Rectal smooth muscle tissue (tissue), 1 donor: ENCODE measurements around the gene KRT38.

Experiments used
- H3K27ac ChIP-seq: one replicate; pipeline ENCODE4 v1.7.0; 2013; ENCODE audit warnings: low read depth, low read length, inconsistent platforms
- H3K27me3 ChIP-seq: one replicate; pipeline ENCODE4 v1.7.0; 2013; ENCODE audit warnings: low read length; ENCODE audit not compliant: control insufficient read depth, insufficient read depth
- H3K36me3 ChIP-seq: one replicate; pipeline ENCODE4 v1.7.0; 2013; ENCODE audit warnings: low read length; ENCODE audit not compliant: control insufficient read depth, insufficient read depth
- H3K4me1 ChIP-seq: one replicate; pipeline ENCODE4 v1.7.0; 2013; ENCODE audit warnings: low read length; ENCODE audit not compliant: control insufficient read depth, insufficient read depth
- H3K4me3 ChIP-seq: one replicate; pipeline ENCODE4 v1.7.0; 2013; ENCODE audit warnings: low read length
- H3K9ac ChIP-seq: one replicate; pipeline ENCODE4 v1.7.0; 2013; ENCODE audit warnings: low read length

Gene KRT38

DNA sequence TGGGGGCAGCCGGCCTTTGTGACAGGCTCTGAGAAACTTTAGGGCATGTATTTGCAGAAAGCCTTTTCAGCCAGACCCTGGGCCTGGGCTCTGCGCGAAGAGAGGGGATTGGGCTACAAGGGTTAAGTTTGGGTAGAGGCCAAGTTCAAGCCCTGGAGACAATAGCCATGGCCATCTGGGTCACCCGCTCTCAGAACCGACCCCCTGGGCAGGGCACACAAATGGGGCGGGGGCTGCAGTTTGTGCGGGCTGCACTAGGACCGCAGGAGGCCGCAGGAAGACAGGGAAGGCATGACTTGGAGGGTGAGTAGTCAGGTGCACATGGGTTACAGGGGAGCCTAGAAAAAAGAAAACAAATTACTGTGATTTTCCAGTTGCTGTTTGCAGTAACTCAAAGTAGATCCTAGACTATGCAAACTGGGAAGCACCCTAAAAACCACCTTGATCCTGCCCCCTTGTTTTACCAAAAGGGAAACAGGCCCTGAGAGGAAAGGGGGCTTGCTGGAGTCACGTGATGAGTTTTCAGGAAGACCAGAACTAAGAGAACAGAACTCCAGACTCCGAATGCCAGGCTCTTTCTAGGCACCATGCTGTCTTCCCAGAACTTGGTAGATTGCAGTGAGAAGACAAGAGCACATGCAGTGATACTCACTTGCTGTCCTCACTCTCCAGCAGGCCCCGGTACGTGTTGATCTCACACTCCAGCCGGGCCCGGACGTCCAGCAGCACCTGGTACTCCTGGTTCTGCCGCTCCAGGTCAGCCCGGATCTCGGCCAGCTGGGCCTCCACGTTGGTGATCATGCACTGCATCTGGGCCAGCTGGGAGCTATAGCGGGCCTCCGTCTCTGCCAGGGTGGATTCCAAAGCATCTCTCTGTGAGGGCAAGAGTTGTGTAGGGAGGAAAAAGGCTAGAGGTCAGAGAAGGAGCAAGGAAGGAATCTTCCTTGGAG, 36.4 kb upstream of the KRT38 start:
- no peak overlapping the region for H3K4me3 ChIP-seq
- H3K27ac ChIP-seq: no peak overlapping the region
- H3K9ac ChIP-seq: no peak overlapping the region
- no peaks in the 10 kb centered on the region for H3K27me3 ChIP-seq
- H3K4me1 ChIP-seq: no peaks in the 10 kb centered on the region
- no peaks in the 10 kb centered on the region for H3K36me3 ChIP-seq

DNA sequence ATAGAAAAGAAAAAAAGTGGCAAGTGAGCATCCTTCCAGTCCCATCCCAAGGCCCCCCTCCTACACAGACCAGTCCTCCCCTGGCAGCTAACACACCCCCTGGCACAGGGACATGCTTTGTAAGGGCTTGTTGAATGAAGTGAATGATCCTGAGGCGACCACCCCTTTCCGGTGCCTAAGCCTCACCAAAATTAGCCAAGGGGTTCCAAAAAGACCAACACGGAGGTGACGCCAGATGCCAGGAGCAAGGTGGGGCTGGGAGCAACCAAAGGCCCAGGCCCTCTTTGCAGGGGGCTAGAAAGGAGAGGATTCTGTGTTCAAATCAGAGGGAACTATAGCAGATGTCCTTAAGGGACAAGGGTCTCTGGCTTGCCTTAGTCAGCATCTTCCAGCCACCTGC, 34.6 kb upstream of the KRT38 start:
- H3K9ac ChIP-seq: no peak overlapping the region
- H3K4me3 ChIP-seq: no peak overlapping the region
- no peaks in the 10 kb centered on the region for H3K36me3 ChIP-seq
- H3K4me1 ChIP-seq: no peaks in the 10 kb centered on the region
- H3K27me3 ChIP-seq: no peaks in the 10 kb centered on the region
- H3K27ac ChIP-seq: no peak overlapping the region

DNA sequence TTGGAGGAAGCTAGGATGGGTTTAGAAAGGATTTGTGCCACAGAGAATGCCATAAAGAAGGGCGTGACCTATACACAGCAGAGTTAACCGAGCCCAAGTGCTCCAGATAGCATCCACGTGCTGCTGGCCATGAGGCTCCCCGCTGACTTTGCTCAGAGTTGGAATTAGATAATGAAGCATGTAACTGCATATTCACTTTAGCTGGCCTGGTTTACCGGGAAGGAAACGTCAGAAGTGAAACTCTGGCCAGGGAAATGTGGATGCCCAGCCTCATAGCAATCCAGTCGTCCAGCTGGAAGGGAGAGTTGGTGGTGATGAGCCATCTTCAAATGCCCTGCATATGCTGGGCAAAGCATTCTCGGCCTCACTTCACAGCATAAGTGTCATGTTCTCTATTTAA, 34.1 kb upstream of the KRT38 start:
- no peak overlapping the region for H3K27ac ChIP-seq
- no peak overlapping the region for H3K9ac ChIP-seq
- H3K4me3 ChIP-seq: no peak overlapping the region
- H3K36me3 ChIP-seq: no peaks in the 10 kb centered on the region
- no peaks in the 10 kb centered on the region for H3K27me3 ChIP-seq
- H3K4me1 ChIP-seq: no peaks in the 10 kb centered on the region

GRCh38 chr17:41468346-41468745, 27.6 kb upstream of the KRT38 start:
- H3K9ac ChIP-seq: no peak overlapping the region
- no peak overlapping the region for H3K4me3 ChIP-seq
- no peaks in the 10 kb centered on the region for H3K36me3 ChIP-seq
- H3K27ac ChIP-seq: no peak overlapping the region
- no peaks in the 10 kb centered on the region for H3K4me1 ChIP-seq
- H3K27me3 ChIP-seq: no peaks in the 10 kb centered on the region

DNA sequence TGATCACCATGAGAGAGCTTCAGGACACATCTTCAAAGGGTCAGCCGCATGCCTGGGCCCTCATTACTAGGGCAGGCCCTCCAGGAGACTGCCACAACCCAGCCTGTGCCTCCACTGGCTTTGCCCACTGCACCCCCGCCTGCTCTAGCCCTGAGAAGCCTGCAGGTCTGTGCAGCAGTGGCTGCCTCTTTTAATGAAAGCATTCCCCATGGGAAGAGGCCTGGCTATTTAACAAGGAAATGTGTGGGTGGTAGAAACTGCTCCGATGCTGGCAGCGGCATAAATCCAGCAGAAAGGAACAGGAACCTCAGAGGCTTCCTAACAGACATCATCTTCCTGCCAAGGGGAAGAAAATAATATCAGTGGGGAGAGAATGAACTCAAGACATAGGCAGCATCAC, 26.8 kb upstream of the KRT38 start:
- H3K36me3 ChIP-seq: no peaks in the 10 kb centered on the region
- no peak overlapping the region for H3K4me3 ChIP-seq
- no peak overlapping the region for H3K27ac ChIP-seq
- no peaks in the 10 kb centered on the region for H3K4me1 ChIP-seq
- no peaks in the 10 kb centered on the region for H3K27me3 ChIP-seq
- H3K9ac ChIP-seq: no peak overlapping the region

GRCh38 chr17:41466988-41467387, 26.2 kb upstream of the KRT38 start, which contains the start of gene KRT32:
Gene KRT32, minus strand, starts transcription at chr17:41467386. Its CDS starts 61 bp downstream, at chr17:41467325.
- Histone ChIP-seq H3K9ac (no peak within 1 kb of the TSS), H3K27me3 (no peaks in the 10 kb centered on the region), H3K36me3 (no peaks in the 10 kb centered on the region), H3K4me1 (no peaks in the 10 kb centered on the region), H3K27ac (no peak within 1 kb of the TSS), H3K4me3 (no peak within 1 kb of the TSS)

DNA sequence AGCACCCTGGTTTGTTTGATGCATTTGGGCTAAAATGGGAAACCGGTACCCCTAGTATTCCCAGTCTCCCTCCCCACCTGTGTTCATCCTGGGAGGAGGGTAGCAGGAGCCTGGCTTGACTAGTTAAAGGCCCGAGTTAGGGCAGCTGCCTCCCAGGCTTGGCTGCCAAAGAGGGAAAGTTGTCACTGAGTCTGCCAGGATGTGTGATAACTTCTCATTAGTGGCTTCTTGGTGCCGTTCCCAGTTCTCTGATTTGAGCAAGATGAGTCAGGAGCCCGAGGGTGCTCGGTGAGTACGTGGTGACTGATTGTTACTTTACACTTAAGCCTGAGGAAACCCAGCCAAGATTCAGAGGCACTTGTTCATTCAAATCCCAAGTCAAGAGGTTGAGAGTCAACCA, 23.9 kb upstream of the KRT38 start:
- H3K4me3 ChIP-seq: no peak overlapping the region
- no peak overlapping the region for H3K27ac ChIP-seq
- no peaks in the 10 kb centered on the region for H3K36me3 ChIP-seq

DNA sequence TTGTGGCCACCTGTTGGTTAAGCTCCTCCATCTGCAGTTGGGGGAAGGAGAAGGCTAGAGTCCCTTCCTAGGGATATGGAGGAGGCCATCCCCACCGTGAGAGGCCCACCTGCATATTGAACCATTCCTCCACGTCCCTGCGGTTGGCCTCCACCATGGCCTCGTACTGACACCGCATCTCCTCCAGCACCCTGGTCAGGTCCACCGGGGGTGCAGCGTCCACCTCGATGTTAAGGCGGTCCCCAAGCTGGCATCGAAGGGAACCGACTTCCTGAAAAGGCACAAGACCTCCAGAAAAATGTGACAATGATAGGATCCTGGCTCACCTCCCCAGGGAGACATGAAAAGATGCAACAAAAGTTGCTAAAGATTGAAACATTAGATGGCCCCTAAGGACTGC, 23.4 kb upstream of the KRT38 start:
- Histone ChIP-seq H3K36me3 (no peaks in the 10 kb centered on the region), H3K27me3 (no peaks in the 10 kb centered on the region), H3K4me3 (no peak overlapping the region), H3K27ac (no peak overlapping the region), H3K4me1 (no peaks in the 10 kb centered on the region), H3K9ac (no peak overlapping the region)

More for the DNA sequence above, 23.9 kb upstream of the KRT38 start:
- Histone ChIP-seq H3K4me1 (no peaks in the 10 kb centered on the region), H3K9ac (no peak overlapping the region), H3K27me3 (no peaks in the 10 kb centered on the region)

DNA sequence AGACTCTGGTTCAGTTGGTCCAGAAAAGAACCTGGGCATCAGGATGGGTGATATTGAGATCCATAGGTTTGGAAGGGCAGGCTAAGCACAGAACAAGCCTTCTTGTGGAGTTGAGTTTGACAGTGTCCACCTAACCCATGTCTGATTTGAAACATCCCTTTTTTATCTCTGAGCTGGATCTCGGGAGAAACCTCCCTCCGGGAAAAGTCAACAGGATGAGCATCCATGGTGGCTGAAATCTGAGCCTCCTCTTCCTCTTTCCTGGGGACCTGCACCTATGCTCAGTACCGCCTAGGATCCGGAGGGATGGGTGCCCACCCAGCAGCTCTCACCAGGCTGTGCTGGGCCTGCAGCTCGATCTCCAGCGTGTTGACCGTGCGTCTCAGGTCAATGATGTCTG, 23.0 kb upstream of the KRT38 start:
- Histone ChIP-seq H3K9ac (no peak overlapping the region), H3K27ac (no peak overlapping the region), H3K27me3 (no peaks in the 10 kb centered on the region), H3K4me3 (no peak overlapping the region), H3K4me1 (no peaks in the 10 kb centered on the region), H3K36me3 (no peaks in the 10 kb centered on the region)

DNA sequence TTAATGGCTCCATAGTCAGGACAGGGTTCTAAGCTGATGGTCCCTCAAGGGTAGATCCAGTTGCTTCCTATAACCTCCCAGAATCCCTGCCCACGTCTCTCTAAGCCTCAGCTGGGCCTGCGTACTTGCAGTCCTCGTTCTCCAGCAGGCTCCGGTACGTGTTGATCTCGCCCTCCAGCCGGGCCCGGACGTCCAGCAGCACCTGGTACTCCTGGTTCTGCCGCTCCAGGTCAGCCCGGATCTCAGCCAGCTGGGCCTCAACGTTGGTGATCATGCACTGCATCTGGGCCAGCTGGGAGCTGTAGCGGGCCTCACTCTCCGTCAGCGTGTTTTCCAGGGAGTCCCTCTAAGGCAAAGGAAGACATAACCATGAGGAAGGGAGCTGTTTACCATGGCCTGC, 21.9 kb upstream of the KRT38 start:
- no peaks in the 10 kb centered on the region for H3K4me1 ChIP-seq
- H3K36me3 ChIP-seq: no peaks in the 10 kb centered on the region
- H3K4me3 ChIP-seq: no peak overlapping the region
- H3K9ac ChIP-seq: no peak overlapping the region
- H3K27ac ChIP-seq: no peak overlapping the region
- H3K27me3 ChIP-seq: no peaks in the 10 kb centered on the region

DNA sequence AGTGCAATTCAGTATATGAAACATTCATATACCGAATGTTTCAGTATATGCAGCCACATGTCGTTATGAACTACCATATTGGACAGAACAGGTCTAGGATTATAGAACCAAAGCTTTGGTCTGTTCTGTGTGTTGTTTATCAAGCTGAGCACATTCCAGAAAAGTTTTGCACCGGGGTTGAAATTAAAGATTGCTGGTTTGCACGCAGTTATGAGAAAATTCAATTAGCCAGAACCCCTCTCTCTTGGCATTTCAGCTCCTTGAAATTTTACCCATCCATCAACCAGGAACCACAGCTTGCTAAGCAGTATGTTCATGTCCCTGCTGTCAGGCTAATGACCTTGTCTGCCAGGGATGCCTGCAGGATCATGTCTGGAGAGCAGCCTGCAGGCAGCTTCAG, 16.9 kb upstream of the KRT38 start:
- no peak overlapping the region for H3K27ac ChIP-seq
- no peaks in the 10 kb centered on the region for H3K27me3 ChIP-seq
- no peaks in the 10 kb centered on the region for H3K36me3 ChIP-seq
- no peaks in the 10 kb centered on the region for H3K4me1 ChIP-seq
- H3K4me3 ChIP-seq: no peak overlapping the region
- H3K9ac ChIP-seq: no peak overlapping the region

DNA sequence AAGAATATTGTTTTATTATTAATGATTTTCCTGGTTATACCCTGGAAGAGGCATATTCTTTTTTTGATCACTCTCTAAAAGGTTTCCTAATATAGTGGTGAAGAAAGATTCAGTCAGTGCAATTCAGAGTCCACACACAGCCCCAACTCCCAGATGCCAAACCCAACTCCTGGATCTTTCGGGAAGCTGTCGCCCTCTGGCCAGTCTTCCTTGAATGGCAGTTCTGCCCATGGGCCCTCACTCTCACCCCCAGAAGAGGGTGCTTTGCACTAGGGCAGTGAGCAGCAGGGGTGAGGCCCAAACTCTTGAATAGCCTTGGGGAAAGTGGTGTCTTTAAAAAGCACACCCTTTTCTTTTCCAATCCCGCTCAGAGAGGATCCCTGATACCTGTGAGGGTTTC, 15.4 kb upstream of the KRT38 start:
- H3K9ac ChIP-seq: no peak overlapping the region
- no peaks in the 10 kb centered on the region for H3K27me3 ChIP-seq
- no peak overlapping the region for H3K27ac ChIP-seq

GRCh38 chr17:41455236-41455635, 14.5 kb upstream of the KRT38 start:
- Histone ChIP-seq H3K4me3 (no peak overlapping the region), H3K36me3 (no peaks in the 10 kb centered on the region), H3K27ac (no peak overlapping the region), H3K27me3 (no peaks in the 10 kb centered on the region), H3K4me1 (no peaks in the 10 kb centered on the region), H3K9ac (no peak overlapping the region)

More for the DNA sequence above, 15.4 kb upstream of the KRT38 start:
- Histone ChIP-seq H3K4me3 (no peak overlapping the region), H3K4me1 (no peaks in the 10 kb centered on the region), H3K36me3 (no peaks in the 10 kb centered on the region)
